GM12878 (cell line): ENCODE measurements around the gene PLEKHA6. TPM values are rescaled to one million over a fixed set of nuclear protein-coding genes. Genes with fewer than 3 reads are reported as not detected.

Experiments used
- ATAC-seq: fragments of 200-7000 bp; cut with Tn5 transposase; 3 replicates; pipeline ENCODE4 v1.9.1; 2020; ENCODE audit warnings: mild to moderate bottlenecking, moderate library complexity
- BruUV-seq: library from RNA; stranded (reverse); fragments of 400-500 nt; replicated peaks from 2 replicates; lab custom pipeline; 2021; lab: Mats Ljungman, UMichigan
- CTCF ChIA-PET: fragments of 300-600 bp; sonication (Branson Sonifier 250); formaldehyde crosslinking; extraction: SDS; loops from one replicate; lab custom pipeline; 2021; ENCODE audit warnings: inconsistent platforms; lab: Yijun Ruan, JAX
- POLR2A ChIA-PET: fragments of 350-600 bp; formaldehyde crosslinking; extraction: SDS; loops from one replicate; lab custom pipeline; 2021; ENCODE audit warnings: inconsistent platforms; lab: Charles Lee
- RAD21 ChIA-PET: fragments of 300-600 bp; sonication (Branson Sonifier 250); formaldehyde crosslinking; loops from one replicate; lab custom pipeline; 2023; ENCODE audit warnings: antibody characterized with exemption; ENCODE audit not compliant: unreplicated experiment; lab: Charles Lee
- SMC1A ChIA-PET: fragments of 300-600 bp; sonication (Branson Sonifier 250); formaldehyde crosslinking; loops from one replicate; lab custom pipeline; 2023; ENCODE audit not compliant: unreplicated experiment, uncharacterized antibody; lab: Charles Lee
- DNase-seq: peaks from one replicate; pipeline ENCODE4 v3.0.0-alpha.2; 2011; ENCODE audit warnings: low read depth, low spot score
- FAIRE-seq: peaks from 3 replicates; lab custom pipeline; 2011; peaks lifted over from hg19 to GRCh38; lab: Jason Lieb, UNC
- H2AFZ ChIP-seq: 2 replicates; pipeline ENCODE4 v1.6.0; 2011; ENCODE audit warnings: low read depth, low read length, control low read depth; ENCODE audit not compliant: control insufficient read depth
- H3K27ac ChIP-seq: 2 replicates; pipeline ENCODE4 v1.5.1; 2011; ENCODE audit warnings: control low read depth; ENCODE audit not compliant: control insufficient read depth, insufficient read depth
- H3K27me3 ChIP-seq, 2 experiments: replicated peaks in 1 of 2; 2 replicates each; pipeline versions ENCODE4 v1.6.0 to v1.6.1; 2011; ENCODE audit warnings: low read length in 1 of 2; ENCODE audit not compliant: control insufficient read depth in 2 of 2, insufficient read depth in 2 of 2
- H3K36me3 ChIP-seq, 2 experiments: 2 replicates each; pipeline ENCODE4 v1.5.1; 2011; ENCODE audit warnings: low read length in 1 of 2; ENCODE audit not compliant: control insufficient read depth in 2 of 2, insufficient read depth in 2 of 2
- H3K4me1 ChIP-seq: 2 replicates; pipeline ENCODE4 v1.6.1; 2011; ENCODE audit warnings: mild to moderate bottlenecking, low read length, moderate library complexity, mixed read lengths; ENCODE audit not compliant: control insufficient read depth, insufficient read depth
- H3K4me2 ChIP-seq: 2 replicates; pipeline ENCODE4 v1.6.0; 2011; ENCODE audit warnings: control low read depth; ENCODE audit not compliant: control insufficient read depth, insufficient read depth
- H3K4me3 ChIP-seq: fragments of 200-600 bp; sonication (generic); 2 replicates; pipeline ENCODE4 v1.5.1; 2016
- H3K79me2 ChIP-seq: 2 replicates; pipeline ENCODE4 v1.6.0; 2011; ENCODE audit warnings: low read length; ENCODE audit not compliant: control insufficient read depth, insufficient read depth
- H3K9ac ChIP-seq: 2 replicates; pipeline ENCODE4 v1.8.0; 2011; ENCODE audit warnings: low read length, control low read depth, mixed read lengths; ENCODE audit not compliant: control insufficient read depth, insufficient read depth
- H3K9me3 ChIP-seq: replicated peaks from 3 replicates; pipeline ENCODE4 v1.5.1; 2011; ENCODE audit warnings: mild to moderate bottlenecking, low read length; ENCODE audit not compliant: control insufficient read depth, insufficient read depth
- H4K20me1 ChIP-seq: 2 replicates; pipeline ENCODE4 v1.6.0; 2011; ENCODE audit not compliant: control insufficient read depth, insufficient read depth
- CBX3 ChIP-seq: fragments of 200-600 bp; sonication (generic); IDR thresholded peaks from 2 replicates; pipeline ENCODE4 v1.6.1; 2016; ENCODE audit warnings: low read depth, borderline replicate concordance
- NFYA ChIP-seq: IDR thresholded peaks from 2 replicates; pipeline ENCODE4 v1.6.1; 2011; ENCODE audit warnings: low read depth, mild to moderate bottlenecking, low read length, improper control_type of control experiment, borderline replicate concordance
- NRF1 ChIP-seq: conservative IDR thresholded peaks from 2 replicates; pipeline ENCODE4 v1.6.1; 2011; ENCODE audit warnings: mild to moderate bottlenecking, low read depth, low read length, improper control_type of control experiment
- SIX5 ChIP-seq: IDR thresholded peaks from 2 replicates; pipeline ENCODE4 v1.6.1; 2011; ENCODE audit warnings: mild to moderate bottlenecking, low read depth, low read length, moderate library complexity; ENCODE audit not compliant: severe bottlenecking
- WGBS: methylation state at CpG from one replicate; pipeline ENCODE4 v1.1.6; 2016; ENCODE audit warnings: low lambda C conversion rate; ENCODE audit not compliant: insufficient replicate concordance, insufficient coverage; ENCODE audit errors: missing lambda C conversion rate; 5-methylcytosine and 5-hydroxymethylcytosine counted together
- in situ Hi-C: fragments of 300-500 bp; cut with MboI; formaldehyde crosslinking; loops from 9 replicates; pipeline ENCODE4 v1.14.3; 2018; ENCODE audit warnings: mixed read lengths
- intact Hi-C: fragments of 100-400 bp; cut with micrococcal nuclease; formaldehyde crosslinking; loops from one replicate; pipeline ENCODE4 v1.14.2; 2022; ENCODE audit not compliant: unreplicated experiment
- polyA plus RNA-seq, 11 experiments: library from polyadenylated mRNA; depleted of rRNA in 4 of 11; unstranded in 6 of 11; stranded (reverse) in 5 of 11; fragments of >200 nt; fragmentation: Nextera tagmentation in 4 of 11; fragmentation: Illumina TruSeq in 1 of 11; extraction: Ambion mirVana in 4 of 11; extraction: Trizol in 1 of 11; gene quantifications; 1 replicate in 1 of 11; 2 replicates in 10 of 11; pipeline versions ENCODE4 v1.2.1 to v1.2.3, GENCODE V29; 2011 to 2016; ENCODE audit warnings: inconsistent platforms in 2 of 11, missing spikeins in 2 of 11, low read depth in 1 of 11
- total RNA-seq, 4 experiments: library from RNA; depleted of rRNA in 3 of 4; stranded (reverse); fragments of >200 nt in 3 of 4; fragmentation: Illumina TruSeq in 1 of 4; extraction: Trizol in 1 of 4; gene quantifications; 2 replicates each; pipeline versions ENCODE4 v1.2.1 to v1.2.3, GENCODE V29; 2013 to 2021

PLEKHA6 gene
- total and polyA plus RNA-seq, 10 of the 15 experiments (the other 5 are each of a cell fraction or from before 2014, with no cell fraction given) = 0.04 to 0.81 (median 0.19) TPM; not detected in 4

GRCh38 chr1:204302769-204303168 is 57.0 kb downstream of the PLEKHA6 start:
- H3K79me2 ChIP-seq = no peaks in the 10 kb centered on the region
- no peaks in the 10 kb centered on the region for H3K36me3 ChIP-seq
- no peak overlapping the region for H3K27ac ChIP-seq
- 13% methylated on average over 3 of the region's 3 CpGs for WGBS
- H3K9ac ChIP-seq = no peak overlapping the region
- ATAC-seq (no peak), DNase-seq (no peak), FAIRE-seq (no peak)
- H3K4me1 ChIP-seq = no peaks in the 10 kb centered on the region
- TF ChIP-seq SIX5 = no peak
- no TSS peak for BruUV-seq
- H3K27me3 ChIP-seq = peaks cover 2 to 4% of the 10 kb centered on the region in 2 experiments; a peak in 3 of 4 replicates
- intact Hi-C loops = no loop called here
- no peak overlapping the region for H2AFZ ChIP-seq
- H3K4me2 ChIP-seq = no peak overlapping the region
- H4K20me1 ChIP-seq = no peaks in the 10 kb centered on the region
- ChIA-PET CTCF (interaction anchor here (1.1 kb wide), 1 partner anchor 96 kb away, joined by 5 read pairs; no protein-coding TSS in a partner anchor), POLR2A (no interaction called here), SMC1A (interaction anchor here (1.1 kb wide), 1 partner anchor 15 kb away, joined by 3 read pairs; no protein-coding TSS in a partner anchor), RAD21 (interaction anchor here (1.0 kb wide), 1 partner anchor 58 kb away, joined by 3 read pairs; no protein-coding TSS in a partner anchor)
- H3K9me3 ChIP-seq = no peaks in the 10 kb centered on the region
- H3K4me3 ChIP-seq = no peak overlapping the region
- in situ Hi-C loops = no loop called here

- no peaks in the 10 kb centered on the region for H4K20me1 ChIP-seq
- H3K36me3 ChIP-seq = no peaks in the 10 kb centered on the region
- ChIA-PET CTCF (interaction anchor here (0.8 to 3.6 kb wide), 5 partner anchors 26 to 147 kb away, joined by 3 to 16 read pairs (median 4); no protein-coding TSS in a partner anchor), RAD21 (no interaction called here), SMC1A (interaction anchor here (1.0 to 1.9 kb wide), 3 partner anchors 12 to 44 kb away, joined by 3 to 4 read pairs (median 4); no protein-coding TSS in a partner anchor), POLR2A (no interaction called here)
- FAIRE-seq (no peak), DNase-seq (no peak), ATAC-seq (no peak)
- no peaks in the 10 kb centered on the region for H3K79me2 ChIP-seq
- in situ Hi-C loops (no loop called here), intact Hi-C loops (no loop called here)
- no TSS peak for BruUV-seq
- no peak overlapping the region for H2AFZ ChIP-seq
- 28% methylated on average over 7 of the region's 7 CpGs for WGBS
- no peak overlapping the region for H3K4me3 ChIP-seq
- H3K9ac ChIP-seq = no peak overlapping the region
- no peak for TF ChIP-seq CBX3
- TF ChIP-seq NFYA = no peak
- TF ChIP-seq NRF1 = no peak
- H3K27me3 ChIP-seq = peaks cover 0 to 4% of the 10 kb centered on the region in 2 experiments; a peak in 3 of 4 replicates
- H3K4me2 ChIP-seq = no peak overlapping the region
- no peak overlapping the region for H3K27ac ChIP-seq
- no peaks in the 10 kb centered on the region for H3K9me3 ChIP-seq
- H3K4me1 ChIP-seq = no peaks in the 10 kb centered on the region
These were observed 58.4 kb downstream of the PLEKHA6 start for GRCh38 chr1:204301171-204301957.
